ENCODE data around the gene ZFY. TPM values are rescaled to one million over a fixed set of nuclear protein-coding genes. Genes with fewer than 3 reads are reported as not detected.
"Not testable (repeated sequence)": the region's sequence is repeated elsewhere in the genome, so short reads cannot be mapped to it uniquely, and the experiment has no call there.

Gene ZFY
- total RNA-seq, 4 donors from 2014 or later: not detected

DNA sequence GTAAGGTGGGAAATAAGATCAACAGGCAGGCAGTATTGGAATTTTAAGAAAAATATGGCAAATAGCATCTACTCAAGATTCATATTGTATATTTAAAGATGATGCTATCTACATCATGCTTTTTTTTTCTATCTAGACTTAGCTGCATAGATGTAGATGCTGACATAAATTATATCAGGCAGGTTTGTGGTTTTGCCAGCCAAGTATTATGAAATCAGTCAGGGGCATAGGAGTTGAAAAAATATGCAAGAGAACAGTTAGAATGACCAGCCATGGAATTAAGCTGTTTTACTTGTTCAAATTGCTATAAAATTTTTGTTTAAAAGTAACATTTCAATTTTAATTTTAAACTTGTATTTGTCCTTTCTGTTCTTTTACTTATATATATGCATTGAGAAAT lies 34.4 kb downstream of the ZFY start:
- DNase-seq: no peak
- H3K27ac ChIP-seq: no peak overlapping the region
- H3K9me3 ChIP-seq: no peaks in the 10 kb centered on the region
- H3K4me3 ChIP-seq: no peak overlapping the region
- TF ChIP-seq, protein P1, sequence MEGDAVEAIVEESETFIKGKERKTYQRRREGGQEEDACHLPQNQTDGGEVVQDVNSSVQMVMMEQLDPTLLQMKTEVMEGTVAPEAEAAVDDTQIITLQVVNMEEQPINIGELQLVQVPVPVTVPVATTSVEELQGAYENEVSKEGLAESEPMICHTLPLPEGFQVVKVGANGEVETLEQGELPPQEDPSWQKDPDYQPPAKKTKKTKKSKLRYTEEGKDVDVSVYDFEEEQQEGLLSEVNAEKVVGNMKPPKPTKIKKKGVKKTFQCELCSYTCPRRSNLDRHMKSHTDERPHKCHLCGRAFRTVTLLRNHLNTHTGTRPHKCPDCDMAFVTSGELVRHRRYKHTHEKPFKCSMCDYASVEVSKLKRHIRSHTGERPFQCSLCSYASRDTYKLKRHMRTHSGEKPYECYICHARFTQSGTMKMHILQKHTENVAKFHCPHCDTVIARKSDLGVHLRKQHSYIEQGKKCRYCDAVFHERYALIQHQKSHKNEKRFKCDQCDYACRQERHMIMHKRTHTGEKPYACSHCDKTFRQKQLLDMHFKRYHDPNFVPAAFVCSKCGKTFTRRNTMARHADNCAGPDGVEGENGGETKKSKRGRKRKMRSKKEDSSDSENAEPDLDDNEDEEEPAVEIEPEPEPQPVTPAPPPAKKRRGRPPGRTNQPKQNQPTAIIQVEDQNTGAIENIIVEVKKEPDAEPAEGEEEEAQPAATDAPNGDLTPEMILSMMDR (IDR thresholded peaks at IDR 0.05): no peak
- no peak for TF ChIP-seq POLR2A (IDR thresholded peaks at IDR 0.05)
- H3K4me1 ChIP-seq: no peaks in the 10 kb centered on the region
- H3K27me3 ChIP-seq: no peaks in the 10 kb centered on the region
- no peaks in the 10 kb centered on the region for H3K36me3 ChIP-seq
- intact Hi-C loops (cut with DNase I; ENCODE audit: low total_unique reads): no loop called here

- intact Hi-C loops (cut with DNase I; ENCODE audit: low total_unique reads): no loop called here
- Histone ChIP-seq H3K9me3 (no peaks in the 10 kb centered on the region), H3K36me3 (no peaks in the 10 kb centered on the region), H3K4me1 (no peaks in the 10 kb centered on the region), H3K4me3 (no peak overlapping the region), H3K27ac (no peak overlapping the region), H3K27me3 (no peaks in the 10 kb centered on the region)
- DNase-seq: no peak
- TF ChIP-seq, protein P1 (IDR thresholded peaks at IDR 0.05): no peak
- TF ChIP-seq POLR2A (IDR thresholded peaks at IDR 0.05): no peak
These were observed 37.5 kb downstream of the ZFY start for GRCh38 chrY:2972708-2973107.

GRCh38 chrY:2973110-2973751 lies 38.0 kb downstream of the ZFY start:
- Histone ChIP-seq H3K36me3 (no peaks in the 10 kb centered on the region), H3K27ac (no peak overlapping the region), H3K4me3 (no peak overlapping the region), H3K4me1 (no peaks in the 10 kb centered on the region), H3K27me3 (no peaks in the 10 kb centered on the region), H3K9me3 (no peaks in the 10 kb centered on the region)
- intact Hi-C loops (cut with DNase I; ENCODE audit: low total_unique reads): no loop called here
- no peak for DNase-seq
- no peak for TF ChIP-seq POLR2A (IDR thresholded peaks at IDR 0.05)
- TF ChIP-seq, protein P1 (IDR thresholded peaks at IDR 0.05): no peak

DNA sequence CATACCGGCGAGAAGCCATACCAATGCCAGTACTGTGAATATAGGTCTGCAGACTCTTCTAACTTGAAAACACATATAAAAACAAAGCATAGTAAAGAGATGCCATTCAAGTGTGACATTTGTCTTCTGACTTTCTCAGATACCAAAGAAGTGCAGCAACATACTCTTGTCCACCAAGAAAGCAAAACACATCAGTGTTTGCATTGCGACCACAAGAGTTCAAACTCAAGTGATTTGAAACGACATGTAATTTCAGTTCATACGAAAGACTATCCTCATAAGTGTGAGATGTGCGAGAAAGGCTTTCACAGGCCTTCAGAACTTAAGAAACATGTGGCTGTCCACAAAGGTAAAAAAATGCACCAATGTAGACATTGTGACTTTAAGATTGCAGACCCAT lies 44.1 kb downstream of the ZFY start:
- Histone ChIP-seq H3K9me3 (no peaks in the 10 kb centered on the region), H3K27me3 (no peaks in the 10 kb centered on the region), H3K36me3 (no peaks in the 10 kb centered on the region), H3K4me3 (no peak overlapping the region), H3K4me1 (no peaks in the 10 kb centered on the region), H3K27ac (no peak overlapping the region)
- TF ChIP-seq POLR2A (IDR thresholded peaks at IDR 0.05): no peak
- TF ChIP-seq, protein P1 (IDR thresholded peaks at IDR 0.05): no peak
- DNase-seq: no peak
- intact Hi-C loops (cut with DNase I; ENCODE audit: low total_unique reads): no loop called here

GRCh38 chrY:2984491-2984890 lies 49.3 kb downstream of the ZFY start:
- no peaks in the 10 kb centered on the region for H3K27me3 ChIP-seq
- intact Hi-C loops (cut with DNase I; ENCODE audit: low total_unique reads): no loop called here
- no peak overlapping the region for H3K27ac ChIP-seq
- DNase-seq: no peak
- H3K4me3 ChIP-seq: no peak overlapping the region
- no peaks in the 10 kb centered on the region for H3K9me3 ChIP-seq
- no peak for TF ChIP-seq POLR2A (IDR thresholded peaks at IDR 0.05)
- TF ChIP-seq, protein P1 (IDR thresholded peaks at IDR 0.05): no peak
- no peaks in the 10 kb centered on the region for H3K4me1 ChIP-seq
- no peaks in the 10 kb centered on the region for H3K36me3 ChIP-seq

- H3K27ac ChIP-seq; DNase-seq; intact Hi-C loops (cut with DNase I; ENCODE audit: low total_unique reads); H3K9me3 ChIP-seq; H3K27me3 ChIP-seq; H3K36me3 ChIP-seq; H3K4me3 ChIP-seq; H3K4me1 ChIP-seq: not testable (repeated sequence)
These were observed 52.0 kb downstream of the ZFY start for GRCh38 chrY:2987178-2987577.

DNA sequence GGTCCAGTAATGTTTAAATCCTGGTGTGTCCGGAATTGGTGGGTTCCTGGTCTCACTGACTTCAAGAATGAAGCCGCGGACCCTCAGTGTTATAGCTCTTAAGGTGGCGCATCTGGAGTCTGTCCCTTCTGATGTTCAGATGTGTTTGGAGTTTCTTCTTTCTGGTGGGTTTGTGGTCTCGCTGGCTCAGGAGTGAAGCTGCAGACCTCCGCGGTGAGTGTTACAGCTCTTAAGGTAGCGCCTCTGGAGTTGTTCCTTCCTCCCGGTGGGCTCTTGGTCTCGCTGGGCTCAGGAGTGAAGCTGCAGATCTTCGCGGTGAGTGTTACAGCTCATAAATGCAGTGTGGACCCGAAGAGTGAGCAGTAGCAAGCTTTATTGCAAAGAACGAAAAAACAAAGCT lies 62.2 kb downstream of the ZFY start:
- H3K4me3 ChIP-seq; H3K36me3 ChIP-seq; H3K27me3 ChIP-seq; DNase-seq; H3K9me3 ChIP-seq; intact Hi-C loops (cut with DNase I; ENCODE audit: low total_unique reads); H3K27ac ChIP-seq; H3K4me1 ChIP-seq: not testable (repeated sequence)
